GM12864 (cell line): ENCODE measurements around the gene LRR1.

ENCODE experiments used
- DNase-seq: peaks from one replicate; pipeline ENCODE4 v3.0.0-alpha.2; 2011; ENCODE audit warnings: low read depth
- H3K4me3 ChIP-seq: 2 replicates; pipeline ENCODE4 v1.5.1; 2011; ENCODE audit warnings: mild to moderate bottlenecking, low read depth, low read length, control low read depth
- CTCF ChIP-seq: IDR thresholded peaks from 2 replicates; pipeline ENCODE4 v1.5.1; 2011; ENCODE audit warnings: low read depth, mild to moderate bottlenecking, moderate library complexity, low read length, control low read depth, inconsistent platforms; ENCODE audit errors: missing control alignments

The LRR1 gene

GRCh38 chr14:49553892-49554291 lies 44.8 kb upstream of the LRR1 start:
- TF ChIP-seq CTCF: no peak
- no peak overlapping the region for H3K4me3 ChIP-seq
- no peak for DNase-seq

GRCh38 chr14:49559979-49560768 lies 38.6 kb upstream of the LRR1 start:
- no peak overlapping the region for H3K4me3 ChIP-seq
- no peak for TF ChIP-seq CTCF
- no peak for DNase-seq

GRCh38 chr14:49566714-49567113 lies 32.0 kb upstream of the LRR1 start:
- H3K4me3 ChIP-seq: no peak overlapping the region

GRCh38 chr14:49569281-49569680 lies 29.5 kb upstream of the LRR1 start:
- no peak for TF ChIP-seq CTCF
- DNase-seq: no peak
- no peak overlapping the region for H3K4me3 ChIP-seq

More at GRCh38 chr14:49566714-49567113, 32.0 kb upstream of the LRR1 start:
- no peak for DNase-seq
- TF ChIP-seq CTCF: no peak

GRCh38 chr14:49574038-49574437 lies 24.7 kb upstream of the LRR1 start:
- no peak for DNase-seq
- no peak overlapping the region for H3K4me3 ChIP-seq
- TF ChIP-seq CTCF: no peak

GRCh38 chr14:49578141-49578540 lies 20.6 kb upstream of the LRR1 start:
- no peak for DNase-seq
- H3K4me3 ChIP-seq: no peak overlapping the region
- no peak for TF ChIP-seq CTCF

- TF ChIP-seq CTCF: no peak
- no peak for DNase-seq
- no peak overlapping the region for H3K4me3 ChIP-seq
These were observed 18.9 kb upstream of the LRR1 start for GRCh38 chr14:49579841-49580240.
